ENCODE data around the gene ATP13A3. TPM values are rescaled to one million over a fixed set of nuclear protein-coding genes. Genes with fewer than 3 reads are reported as not detected.

The ATP13A3 gene
- total and polyA plus RNA-seq, 9 of the 15 experiments (the other 6 are each of a cell fraction or from before 2014, with no cell fraction given): 16.6 to 135 (median 86.6) TPM

GRCh38 chr3:194424953-194425352, 61.8 kb downstream of the ATP13A3 start:
- Histone ChIP-seq H4K20me1 (replicated peaks; ENCODE audit: control insufficient read depth, insufficient read depth, low read length) (no peaks in the 10 kb centered on the region), H3K36me3 (ENCODE audit: control insufficient read depth, insufficient read depth, low read length) (peaks cover 81% of the 10 kb centered on the region), H3K27ac (ENCODE audit: extremely low read depth, low read depth, low read length) (no peak overlapping the region), H3K4me3 (no peak overlapping the region), H3K9me3 (replicated peaks; ENCODE audit: control insufficient read depth, insufficient read depth, low read depth, low read length) (no peaks in the 10 kb centered on the region), H3K4me2 (ENCODE audit: insufficient read depth, low read length) (no peak overlapping the region), H2AFZ (ENCODE audit: low read depth, low read length) (no peak overlapping the region), H3K9ac (ENCODE audit: insufficient read depth in 1 of 2, low read depth in 2 of 2, low read length in 2 of 2) (no peak overlapping the region), H3K79me2 (ENCODE audit: control insufficient read depth, insufficient read depth, low read length) (no peaks in the 10 kb centered on the region), H3K9me1 (ENCODE audit: control insufficient read depth, insufficient read depth, low read length) (no peaks in the 10 kb centered on the region), H3K4me1 (replicated peaks in 1 of 2; ENCODE audit: control insufficient read depth in 2 of 2, insufficient read depth in 2 of 2, low read length in 2 of 2) (no peaks in the 10 kb centered on the region), H3K27me3 (ENCODE audit: control insufficient read depth in 2 of 2, insufficient read depth in 2 of 2, low read length in 2 of 2) (no peaks in the 10 kb centered on the region)
- WGBS (ENCODE audit: insufficient coverage, low coverage, missing lambda C conversion rate): 92% methylated on average over 7 of the region's 7 CpGs
- ChIA-PET POLR2A (no interaction called here), CTCF (ENCODE audit: low intra/inter-chr PET ratio) (no interaction called here)
- no peak for ATAC-seq
- TF ChIP-seq PHF8 (IDR thresholded peaks at IDR 0.05; ENCODE audit: borderline replicate concordance, low read length) (no peak), ZNF764 (CRISPR knock-in tag; IDR thresholded peaks at IDR 0.05; ENCODE audit: low read depth) (no peak), ZNF23 (CRISPR knock-in tag; IDR thresholded peaks at IDR 0.05) (no peak), CSDE1 (IDR thresholded peaks at IDR 0.05) (no peak), NRF1 (conservative IDR thresholded peaks at IDR 0.05 in 1 of 2, IDR thresholded peaks at IDR 0.05 in 1 of 2) (no peak), ZC3H8 (IDR thresholded peaks at IDR 0.05) (no peak), RHOXF2B (CRISPR knock-in tag; conservative IDR thresholded peaks at IDR 0.05) (no peak)
- TF ChIP-seq, protein P1, sequence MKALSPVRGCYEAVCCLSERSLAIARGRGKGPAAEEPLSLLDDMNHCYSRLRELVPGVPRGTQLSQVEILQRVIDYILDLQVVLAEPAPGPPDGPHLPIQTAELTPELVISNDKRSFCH (CRISPR knock-in tag; IDR thresholded peaks at IDR 0.05): no peak
- TF ChIP-seq, protein P1 (tag; IDR thresholded peaks at IDR 0.05): no peak
- no peak for FAIRE-seq
- in situ Hi-C loops (cut with MboI): no loop called here
- intact Hi-C loops (cut with micrococcal nuclease): no loop called here
- no peak for DNase-seq (ENCODE audit: extremely low read depth in 1 of 4, low spot score in 3 of 4)
- BruUV-seq (replicated peaks): no TSS peak
